HG03520 (cell line): ENCODE data around the gene TEX38.
"Not testable (repeated sequence)": the region's sequence is repeated elsewhere in the genome, so short reads cannot be mapped to it uniquely, and the experiment has no call there.

Source experiments
- ATAC-seq: cut with Tn5 transposase; IDR thresholded peaks from one replicate; pipeline ENCODE4 v1.9.1; 2021; ENCODE audit warnings: mild to moderate bottlenecking, moderate library complexity; ENCODE audit not compliant: unreplicated experiment

TEX38 gene

GRCh38 chr1:46687093-46687659, 15.5 kb downstream of the TEX38 start:
- ATAC-seq: no peak

DNA sequence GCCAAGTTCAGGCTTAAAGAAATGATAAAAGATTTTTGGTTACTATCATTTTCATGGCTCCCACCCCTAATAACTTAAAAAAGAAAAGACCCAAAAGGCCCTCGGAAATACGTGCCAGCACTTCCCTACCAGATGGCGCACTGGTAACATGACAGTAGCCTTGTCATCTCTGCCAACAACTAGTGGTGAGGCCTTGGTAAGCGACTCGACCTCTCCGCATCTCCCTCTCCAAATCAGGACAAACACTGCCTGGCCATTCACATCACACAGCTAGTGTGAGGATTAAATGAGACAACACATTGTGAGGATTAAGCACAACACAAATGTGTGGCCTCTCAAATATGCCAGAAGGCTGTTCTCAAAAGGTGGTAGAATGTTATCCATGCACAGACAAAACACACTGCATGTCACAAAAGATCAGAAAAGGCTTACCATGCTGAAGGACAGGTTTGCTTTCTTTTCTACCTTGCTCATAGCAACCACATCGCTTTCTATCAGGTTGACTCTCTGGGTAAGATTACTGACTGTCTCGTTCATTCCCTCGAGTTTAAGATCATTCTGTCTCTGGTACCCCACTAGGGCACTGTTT, 16.4 kb downstream of the TEX38 start:
- ATAC-seq: no peak

DNA sequence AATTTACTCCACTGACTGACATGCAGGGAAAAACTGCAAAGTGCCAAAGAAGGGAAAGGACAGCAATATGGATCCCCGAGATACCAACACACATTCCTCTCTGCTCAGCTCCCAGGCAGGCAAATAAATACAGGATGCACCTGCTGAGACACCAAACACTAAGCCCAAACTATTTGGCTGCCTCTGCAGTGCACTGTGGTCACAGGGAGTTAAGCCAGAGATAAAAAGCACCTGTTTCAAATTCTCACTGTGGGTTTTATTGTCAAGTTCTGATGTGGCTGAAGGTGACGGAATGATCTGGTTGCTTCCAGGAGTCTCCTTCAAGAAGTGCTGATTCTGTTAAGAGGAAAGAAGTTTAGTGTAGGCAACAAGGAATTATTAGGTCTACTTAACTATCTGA, 17.7 kb downstream of the TEX38 start:
- no peak for ATAC-seq

DNA sequence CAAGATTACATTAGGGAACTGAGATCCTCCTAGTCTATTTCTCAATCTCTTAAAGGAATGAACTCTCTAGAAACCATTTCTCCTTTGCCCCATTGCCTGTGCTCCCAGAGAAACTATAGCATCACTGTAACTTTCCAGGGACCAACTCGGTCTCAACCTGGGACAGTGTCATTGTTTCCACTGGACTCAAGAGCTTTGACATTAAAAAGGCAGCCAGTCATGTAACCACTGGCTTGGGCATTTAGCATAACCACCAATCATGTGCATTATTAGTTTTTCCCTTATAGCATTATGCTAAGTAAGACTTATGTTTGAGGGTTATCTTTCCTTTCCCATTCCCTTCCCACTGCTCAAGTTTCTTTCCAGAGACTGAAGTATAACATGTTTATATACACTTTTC, 18.2 kb downstream of the TEX38 start:
- no peak for ATAC-seq

GRCh38 chr1:46690931-46691421, 19.3 kb downstream of the TEX38 start:
- ATAC-seq: no peak

DNA sequence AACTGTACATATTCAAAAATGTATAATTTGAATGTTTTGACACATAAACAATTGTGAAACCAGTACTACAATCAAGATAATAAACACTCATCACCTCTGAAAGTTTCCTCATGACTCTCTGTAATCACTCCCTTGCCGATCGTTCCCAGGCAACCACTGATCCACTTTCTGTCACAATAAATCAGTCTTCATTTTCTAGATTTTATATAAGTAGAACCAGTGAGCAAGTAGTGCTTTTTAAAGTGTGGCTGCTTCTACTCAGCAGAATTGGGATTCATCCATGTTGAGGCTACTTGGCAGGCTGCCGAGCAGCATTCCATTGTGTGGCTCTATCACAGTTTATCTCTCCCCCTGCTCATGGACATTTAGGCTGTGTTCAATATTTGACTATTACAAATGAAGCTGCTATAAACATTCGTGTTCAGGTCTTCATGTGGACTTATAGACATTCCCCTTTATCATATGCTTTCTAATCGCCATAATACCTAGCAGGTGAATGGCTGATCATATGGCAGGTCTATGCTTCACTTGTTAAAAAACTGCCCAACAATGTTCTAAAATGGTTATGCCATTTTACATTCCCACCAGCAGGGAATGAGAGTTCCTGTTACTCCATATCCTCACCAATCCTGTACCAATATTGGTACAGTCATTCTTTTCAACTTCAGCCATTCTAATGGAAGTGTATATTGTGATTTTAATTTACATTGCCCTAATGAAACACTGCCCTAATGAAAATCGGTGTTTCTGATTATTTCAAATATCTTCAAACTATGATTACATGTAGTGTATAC, 20.5 kb downstream of the TEX38 start:
- no peak for ATAC-seq

GRCh38 chr1:46692811-46693770, 21.4 kb downstream of the TEX38 start:
- no peak for ATAC-seq

GRCh38 chr1:46694676-46695075, 23.0 kb downstream of the TEX38 start:
- ATAC-seq: not testable (repeated sequence)

- no peak for ATAC-seq
Measured at GRCh38 chr1:46697053-46697452, 25.4 kb downstream of the TEX38 start.

- no peak for ATAC-seq
Measured at GRCh38 chr1:46699666-46700065, 28.0 kb downstream of the TEX38 start.

DNA sequence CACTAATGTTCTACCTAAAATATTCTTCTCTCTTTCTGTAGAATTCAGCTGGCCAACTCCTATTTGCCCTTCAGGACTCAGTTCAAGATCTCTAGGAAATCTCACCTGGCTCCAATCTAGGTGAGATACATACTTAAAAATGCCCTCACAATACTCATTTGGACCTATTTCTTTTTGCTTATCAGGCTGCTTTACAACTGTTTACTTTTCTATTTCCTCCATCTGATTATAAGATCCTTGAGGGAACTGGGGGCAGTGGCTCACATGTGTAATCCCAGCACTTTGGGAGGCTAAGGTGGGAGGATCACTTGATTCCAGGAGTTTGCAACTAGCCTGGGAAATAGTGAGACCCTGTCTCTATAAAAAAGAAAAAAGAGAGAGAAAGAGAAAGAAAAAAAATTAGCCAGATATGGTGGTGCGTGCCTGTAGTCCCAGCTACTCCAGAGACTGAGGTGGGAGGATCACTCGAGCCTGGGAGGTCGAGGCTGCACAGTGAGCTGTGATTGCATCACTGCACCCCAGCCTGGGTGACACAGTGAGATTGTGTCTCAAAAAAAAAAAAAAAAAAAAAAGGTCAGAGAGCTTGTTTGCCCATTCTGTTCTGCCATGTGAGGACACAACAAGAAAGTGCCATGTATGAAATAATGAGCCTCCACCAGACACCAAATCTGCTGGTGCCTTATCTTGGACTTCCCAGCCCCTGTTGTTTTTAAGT, 32.4 kb downstream of the TEX38 start:
- no peak for ATAC-seq

GRCh38 chr1:46705408-46705807, 33.8 kb downstream of the TEX38 start:
- no peak for ATAC-seq

DNA sequence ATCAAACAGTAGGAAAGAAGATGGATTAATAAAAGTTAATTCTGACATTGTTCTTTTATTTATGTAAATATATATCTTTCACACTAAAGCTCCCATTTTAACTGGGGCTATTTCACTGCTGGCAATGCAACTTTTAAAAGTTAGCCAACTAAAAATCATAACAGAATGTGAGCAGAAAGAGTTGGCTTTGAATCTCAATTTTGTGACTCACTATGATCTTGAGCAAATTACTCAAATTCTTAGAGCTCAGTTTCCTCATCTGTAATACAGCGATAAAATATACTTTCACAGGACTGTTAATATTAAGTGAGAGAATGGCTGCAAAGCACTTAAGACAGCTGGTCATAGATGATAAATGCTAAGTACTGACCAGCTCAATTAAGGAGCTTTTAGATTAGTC, 36.5 kb downstream of the TEX38 start:
- ATAC-seq: no peak

DNA sequence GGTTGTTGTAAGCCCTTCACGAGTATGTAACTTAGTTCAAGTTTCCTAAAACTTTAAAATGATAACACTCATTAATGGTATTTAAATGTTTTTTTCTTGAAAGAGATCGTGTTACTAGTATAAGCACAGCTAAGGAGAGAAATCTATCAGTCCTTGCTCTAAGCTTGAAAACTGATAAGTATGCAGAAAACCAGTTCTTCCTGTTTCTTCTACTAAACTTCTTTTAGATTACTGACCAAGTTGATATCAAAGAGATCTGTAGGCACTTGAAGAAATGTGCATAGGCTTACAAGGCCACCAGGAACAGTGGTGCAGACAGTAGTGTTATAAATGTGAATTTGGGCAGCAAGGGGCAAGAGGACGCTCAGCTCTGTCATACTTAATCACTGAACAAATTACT, 43.3 kb downstream of the TEX38 start:
- ATAC-seq: no peak

DNA sequence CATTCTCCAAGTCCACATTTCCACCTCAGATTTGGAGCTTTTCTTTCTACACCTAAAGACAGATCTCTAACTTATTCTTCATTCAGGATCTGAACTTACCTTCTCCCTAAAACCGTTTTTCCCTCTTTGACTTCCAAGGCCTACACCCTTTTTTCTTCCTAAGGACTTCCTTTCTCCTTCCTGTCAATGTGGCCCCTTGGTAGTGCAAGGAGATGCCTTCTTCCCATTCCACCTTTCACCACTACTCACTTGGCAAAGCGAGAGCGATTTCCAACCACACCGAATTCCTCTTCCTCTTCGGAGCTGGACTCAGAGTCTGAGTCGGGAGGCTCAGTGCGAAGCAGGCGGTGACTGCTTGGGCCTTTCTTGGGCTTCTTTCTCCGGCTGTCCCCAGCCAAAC, 46.0 kb downstream of the TEX38 start:
- no peak for ATAC-seq

DNA sequence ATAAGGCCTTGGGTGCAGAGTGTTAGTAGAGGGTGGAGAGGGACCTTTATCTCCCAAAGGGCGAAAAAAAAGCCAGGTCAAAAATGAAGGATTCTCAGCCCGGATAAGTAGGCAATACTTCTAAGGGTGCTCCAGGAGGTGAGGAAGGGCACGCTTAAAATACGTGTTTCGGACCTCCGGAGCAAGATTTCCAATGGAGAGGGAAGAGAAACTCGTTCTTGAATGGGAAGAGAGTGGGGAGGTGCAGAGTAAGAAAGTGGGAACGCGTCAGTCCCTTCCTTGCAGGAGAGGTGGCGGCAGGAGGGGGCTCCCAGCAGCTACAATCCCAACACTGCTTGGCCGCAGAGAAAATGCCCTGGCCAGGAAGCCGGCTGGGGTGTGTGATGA, 46.7 kb downstream of the TEX38 start:
- no peak for ATAC-seq

GRCh38 chr1:46718727-46719622, 47.3 kb downstream of the TEX38 start, which contains the start of gene EFCAB14:
Gene EFCAB14, minus strand, starts transcription at chr1:46719114. Its CDS starts 1,027 bp downstream, at chr1:46718087.
- ATAC-seq: peak; percentile 96

DNA sequence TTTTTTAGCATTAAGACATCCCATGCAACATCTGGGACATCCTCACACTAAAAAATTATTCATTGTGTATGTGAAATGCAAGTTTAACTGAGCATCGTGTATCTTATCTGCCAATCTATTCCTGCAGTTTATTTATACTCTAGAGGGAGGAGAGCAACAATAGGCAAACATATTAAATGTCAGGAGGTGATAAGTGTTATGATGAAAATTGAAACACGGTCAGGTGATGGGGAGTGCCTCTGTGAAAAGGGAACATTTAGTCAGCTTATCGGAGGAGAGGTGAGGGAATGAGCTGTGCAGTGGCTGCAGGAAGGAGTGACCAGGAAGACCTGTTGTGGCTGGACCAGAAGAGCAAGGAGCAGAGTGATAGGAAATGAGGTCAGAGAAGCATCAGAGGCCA, 48.0 kb downstream of the TEX38 start:
- no peak for ATAC-seq

- not testable (repeated sequence) for ATAC-seq
Measured at GRCh38 chr1:46720319-46720718, 48.7 kb downstream of the TEX38 start.
